GM04504 (cell line): Measurements from ENCODE around the gene C9.
"Not testable (repeated sequence)": the region's sequence is repeated elsewhere in the genome, so short reads cannot be mapped to it uniquely, and the experiment has no call there.

Experiments
- DNase-seq: peaks from one replicate; pipeline ENCODE4 v3.0.0-alpha.2; 2012; ENCODE audit warnings: low read depth

Gene C9

DNA sequence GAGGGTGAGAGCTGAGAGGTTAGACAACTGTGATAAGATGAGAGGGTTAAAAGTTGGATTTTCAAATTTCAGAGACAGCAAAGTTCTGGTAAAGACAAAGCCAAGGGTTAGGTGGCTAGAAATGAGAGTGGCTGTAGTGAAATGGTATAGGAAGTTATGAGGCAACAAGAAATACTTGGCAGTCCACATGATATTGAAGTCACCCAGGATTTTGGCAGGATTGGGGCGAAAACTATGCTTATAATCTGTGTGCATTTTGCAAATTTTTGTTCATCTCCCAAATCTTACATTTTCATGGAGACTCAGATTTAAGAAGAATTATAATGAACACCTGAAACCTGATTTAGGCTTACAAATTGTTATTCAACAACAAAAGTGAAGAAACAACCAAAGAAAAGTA is 35.6 kb downstream of the C9 start:
- DNase-seq: no peak

DNA sequence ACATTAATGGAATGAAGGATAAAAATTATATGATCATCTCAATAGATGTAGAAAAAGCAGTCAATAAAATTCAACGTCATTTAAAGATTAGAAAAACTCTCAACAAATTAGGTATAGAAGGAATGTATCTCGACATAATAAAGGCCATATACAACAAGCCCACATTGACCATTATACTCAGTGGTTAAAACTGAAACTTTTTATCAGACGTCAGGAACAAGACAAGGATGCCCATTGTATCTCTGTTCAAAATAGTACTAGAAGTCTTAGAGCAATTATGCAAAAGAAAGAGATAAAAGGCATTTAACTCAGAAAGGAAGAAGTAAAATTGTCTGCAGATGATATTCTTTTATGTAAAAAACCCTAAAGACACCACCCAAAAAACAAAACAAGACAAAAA is 40.8 kb downstream of the C9 start:
- DNase-seq: no peak

DNA sequence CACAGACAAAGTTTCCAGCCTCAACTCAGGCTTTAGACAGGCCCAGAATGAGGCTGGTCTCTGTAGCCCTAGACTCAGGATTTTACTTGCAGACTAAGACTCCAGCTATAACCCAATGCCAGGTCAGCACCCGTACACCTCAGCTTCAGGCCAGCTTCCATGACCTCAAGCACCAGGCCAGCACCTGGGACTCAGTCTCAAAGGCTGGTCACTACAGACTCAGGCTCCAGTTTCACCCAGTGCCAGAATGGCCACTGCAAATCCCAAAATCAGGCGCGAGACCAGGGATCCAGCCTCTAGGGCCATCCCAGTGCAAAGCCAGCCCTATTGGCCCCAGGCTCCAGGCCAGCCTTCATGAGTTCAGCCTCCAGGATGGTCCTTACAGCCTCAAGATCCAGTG is 44.9 kb downstream of the C9 start:
- DNase-seq: no peak

DNA sequence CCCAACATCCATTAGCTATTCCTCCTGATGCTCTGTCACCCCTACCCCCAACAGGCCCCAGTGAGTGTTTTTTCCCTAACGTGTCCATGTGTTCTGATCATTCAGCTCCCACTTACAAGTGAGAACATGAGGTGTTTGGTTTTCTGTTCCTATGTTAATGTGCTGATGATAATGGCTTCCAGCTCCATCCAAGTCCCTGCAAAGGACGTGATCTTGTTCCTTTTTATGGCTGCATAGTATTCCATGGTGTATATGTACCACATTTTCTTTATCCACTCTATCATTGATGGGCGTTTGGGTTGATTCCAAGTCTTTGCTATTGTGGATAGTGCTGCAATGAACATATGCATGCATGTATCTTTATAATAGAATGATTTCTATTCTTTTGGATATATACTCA is 47.8 kb downstream of the C9 start:
- DNase-seq: not testable (repeated sequence)

DNA sequence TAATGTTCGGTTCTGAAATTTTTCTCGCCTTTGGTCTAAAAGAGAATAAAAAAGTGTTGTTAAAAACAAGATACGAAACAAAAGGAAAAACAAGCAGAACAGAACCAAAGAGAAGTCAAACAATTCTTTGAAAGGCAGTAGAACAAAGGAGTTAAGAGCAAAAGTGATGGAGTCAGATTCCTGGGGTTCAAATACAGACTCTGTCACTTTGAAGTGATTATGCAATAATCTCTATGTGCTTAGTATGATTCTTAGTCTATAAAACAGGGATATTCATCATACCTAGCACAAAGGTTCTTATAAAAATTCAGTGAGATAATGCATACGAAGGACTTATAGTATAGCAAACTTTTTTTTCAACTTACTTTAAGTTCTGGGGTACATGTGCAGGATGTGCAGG is 48.3 kb downstream of the C9 start:
- no peak for DNase-seq

DNA sequence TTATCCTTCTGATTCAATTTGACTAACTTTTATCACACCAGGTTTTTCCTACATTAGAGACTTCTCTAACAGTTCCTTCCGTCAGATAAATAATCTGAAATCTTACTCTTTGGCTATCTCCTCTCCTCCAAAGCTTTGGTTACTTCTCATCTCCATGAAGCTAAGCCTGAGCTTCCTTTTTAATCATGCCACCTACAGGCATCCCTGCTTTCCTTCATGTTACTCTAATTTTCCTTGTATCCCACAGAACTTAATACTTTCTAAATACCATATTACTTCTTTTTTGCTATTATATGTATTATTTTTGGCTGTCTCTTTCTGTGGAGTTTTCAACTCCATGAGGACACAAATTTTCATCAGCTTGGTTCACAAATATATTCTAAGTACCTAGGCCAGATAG is 49.7 kb downstream of the C9 start:
- DNase-seq: no peak

DNA sequence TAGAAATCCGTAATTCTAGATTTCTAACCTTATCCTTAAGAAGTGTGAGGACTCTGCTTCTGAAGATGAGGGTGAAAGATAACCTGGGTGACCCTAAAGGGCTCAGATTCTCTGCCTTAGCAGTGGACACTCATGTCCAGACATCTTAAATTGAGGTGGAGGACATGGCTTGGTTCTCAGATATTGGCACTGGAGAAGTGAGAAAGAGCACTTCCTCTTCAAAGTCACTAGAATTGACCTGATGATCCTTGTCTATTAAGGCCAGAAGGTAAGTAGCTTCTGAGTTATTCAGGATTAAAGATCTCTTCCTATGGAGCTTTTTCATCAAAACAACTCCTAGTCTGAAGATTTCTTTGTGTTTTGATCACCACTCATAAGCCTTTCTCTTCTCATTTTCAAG is 54.8 kb downstream of the C9 start:
- no peak for DNase-seq

DNA sequence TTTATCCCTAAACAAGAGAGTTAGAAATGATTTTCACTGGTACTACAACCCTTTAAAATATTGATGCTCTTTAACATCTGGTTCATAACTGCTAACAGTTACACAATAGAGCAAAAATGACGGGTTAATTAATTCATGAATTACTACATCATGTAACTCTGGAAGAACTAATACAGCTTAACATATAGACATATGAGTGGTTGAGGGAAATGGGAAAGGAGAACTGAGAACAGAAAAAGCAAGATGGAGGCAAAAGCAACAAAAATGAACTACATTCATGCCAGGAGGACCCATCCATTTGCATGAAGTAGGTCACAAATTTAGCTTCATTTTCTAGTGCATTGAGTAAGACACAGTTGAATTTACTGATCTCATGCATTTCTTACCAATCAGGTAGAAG is 61.8 kb downstream of the C9 start:
- no peak for DNase-seq

DNA sequence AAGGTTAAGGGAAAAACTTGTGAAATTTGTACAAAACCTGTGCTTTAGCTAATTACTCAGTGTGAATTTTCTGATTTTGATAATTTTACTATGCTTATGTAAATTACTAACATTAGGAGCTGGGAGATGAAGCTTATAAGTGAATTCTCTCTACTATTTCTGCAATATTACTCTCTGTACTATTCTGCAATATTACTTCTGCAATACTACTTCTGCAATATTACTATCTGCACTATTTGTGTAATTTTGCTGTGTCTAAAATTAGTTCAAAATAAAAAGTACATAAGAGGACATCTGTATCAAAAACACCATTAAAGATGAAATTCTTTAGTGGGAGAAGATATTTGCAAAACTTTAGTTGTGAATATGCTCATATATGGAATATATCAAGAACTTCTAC is 62.9 kb downstream of the C9 start:
- DNase-seq: no peak

DNA sequence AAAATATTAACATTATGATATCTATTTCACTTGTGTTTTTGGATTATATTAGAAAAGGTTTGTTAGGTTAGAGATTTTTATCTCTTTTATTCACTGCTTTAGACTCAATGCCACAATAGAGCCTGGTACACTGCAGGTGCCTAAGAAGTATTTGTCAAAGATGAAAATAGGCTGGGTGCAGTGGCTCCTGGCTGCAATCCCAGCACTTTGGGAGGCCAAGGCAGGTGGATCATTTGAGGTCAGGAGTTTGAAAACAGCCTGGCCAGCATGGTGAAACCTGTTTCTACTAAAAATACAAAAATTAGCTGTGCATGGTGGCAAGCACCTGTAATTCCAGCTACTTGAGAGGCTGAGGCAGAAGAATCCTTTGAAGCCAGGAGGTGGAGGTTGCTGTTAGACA is 64.3 kb downstream of the C9 start:
- no peak for DNase-seq

DNA sequence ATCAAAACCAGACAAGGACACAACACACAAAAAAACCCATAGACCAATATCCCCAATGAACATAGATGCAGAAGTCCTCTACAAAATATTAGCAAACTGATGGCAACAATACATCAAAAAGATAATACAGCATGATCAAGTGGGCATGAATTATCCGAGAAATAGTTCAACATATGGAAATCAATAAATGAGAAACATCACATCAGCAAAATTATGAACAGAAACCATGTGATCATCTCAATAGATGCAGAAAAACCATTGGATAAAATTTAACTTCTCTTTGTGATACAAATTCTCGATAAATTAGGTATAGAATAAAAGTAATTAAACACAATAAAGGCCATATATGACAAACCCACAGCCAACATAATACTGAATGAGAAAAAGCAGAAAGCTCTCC is 69.6 kb downstream of the C9 start:
- DNase-seq: no peak

DNA sequence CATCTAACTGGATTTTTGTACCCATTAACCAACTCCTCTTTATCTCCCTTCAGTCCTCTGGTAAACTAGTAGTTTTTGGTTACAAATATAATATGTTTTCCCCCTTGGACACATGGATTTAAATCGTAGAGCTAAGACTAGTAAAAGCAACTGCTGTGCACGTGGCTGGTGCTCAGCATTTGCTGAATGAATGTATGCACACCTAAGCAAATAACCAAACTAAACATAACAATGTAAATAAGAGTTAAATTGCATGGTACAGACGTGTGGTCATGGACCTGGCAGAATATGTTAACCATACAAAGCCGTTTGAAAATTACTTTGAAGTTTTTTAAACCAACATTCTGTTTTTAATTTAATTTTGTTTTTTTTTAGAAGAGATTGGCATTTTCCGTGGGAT is 79.7 kb downstream of the C9 start:
- no peak for DNase-seq

DNA sequence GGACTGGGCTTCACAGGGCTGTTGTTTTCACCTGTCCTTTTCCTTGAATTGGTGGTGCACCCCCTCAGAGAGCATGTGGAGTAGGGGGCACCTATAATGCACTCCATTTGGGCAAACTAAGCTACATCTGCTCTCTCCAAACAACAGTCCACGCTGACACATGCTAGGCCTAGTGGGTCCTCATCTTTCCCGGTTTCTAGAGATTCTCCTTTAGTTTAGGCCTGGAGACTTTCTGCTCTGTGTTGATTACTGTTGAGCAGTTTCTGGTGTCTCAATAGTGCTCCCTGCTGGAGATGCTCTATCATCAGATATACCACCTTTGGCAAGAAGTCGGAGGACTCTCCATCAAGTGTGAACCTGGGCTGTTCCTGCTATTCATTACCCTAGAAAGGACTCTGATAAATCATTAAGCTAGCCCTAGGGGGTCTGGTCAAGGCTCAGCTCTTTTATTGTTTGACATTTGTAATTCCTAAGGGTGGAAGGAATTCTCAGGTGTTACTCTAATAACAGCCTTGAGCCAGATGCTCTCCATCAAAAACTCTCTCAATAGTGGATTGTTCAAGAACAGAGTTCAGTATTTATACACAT is 81.0 kb downstream of the C9 start:
- DNase-seq: peak; percentile 46

DNA sequence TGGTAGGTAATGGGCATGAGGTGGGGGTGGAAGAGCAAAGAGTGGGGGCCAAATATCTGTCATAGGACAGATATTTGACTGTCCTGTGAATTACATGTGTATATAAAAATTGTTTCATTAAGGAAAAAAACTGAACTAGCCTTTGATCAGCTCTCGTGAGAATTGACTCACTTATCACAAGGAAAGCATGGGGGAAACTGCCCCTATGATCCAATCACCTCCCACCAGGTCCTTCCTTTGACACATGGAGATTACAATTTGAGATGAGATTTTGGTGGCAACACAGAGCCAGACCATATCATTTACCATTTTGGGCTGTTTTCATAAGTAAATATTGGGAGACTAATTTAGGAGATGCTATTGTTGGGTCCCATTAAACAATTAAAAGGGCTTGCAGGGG is 81.7 kb downstream of the C9 start:
- no peak for DNase-seq

DNA sequence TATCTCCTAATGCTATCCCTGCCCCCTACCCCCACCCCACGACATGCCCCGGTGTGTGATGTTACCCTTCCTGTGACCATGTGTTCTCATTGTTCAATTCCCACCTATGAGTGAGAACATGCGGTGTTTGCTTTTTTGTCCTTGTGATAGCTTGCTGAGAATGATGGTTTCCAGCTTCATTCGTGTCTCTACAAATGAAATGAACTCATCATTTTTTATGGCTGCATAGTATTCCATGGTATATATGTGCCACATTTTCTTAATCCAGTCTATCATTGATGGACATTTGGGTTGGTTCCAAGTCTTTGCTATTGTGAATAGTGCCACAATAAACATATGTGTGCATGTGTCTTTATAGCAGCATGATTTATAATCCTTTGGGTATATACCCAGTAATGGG is 88.4 kb downstream of the C9 start:
- DNase-seq: not testable (repeated sequence)

DNA sequence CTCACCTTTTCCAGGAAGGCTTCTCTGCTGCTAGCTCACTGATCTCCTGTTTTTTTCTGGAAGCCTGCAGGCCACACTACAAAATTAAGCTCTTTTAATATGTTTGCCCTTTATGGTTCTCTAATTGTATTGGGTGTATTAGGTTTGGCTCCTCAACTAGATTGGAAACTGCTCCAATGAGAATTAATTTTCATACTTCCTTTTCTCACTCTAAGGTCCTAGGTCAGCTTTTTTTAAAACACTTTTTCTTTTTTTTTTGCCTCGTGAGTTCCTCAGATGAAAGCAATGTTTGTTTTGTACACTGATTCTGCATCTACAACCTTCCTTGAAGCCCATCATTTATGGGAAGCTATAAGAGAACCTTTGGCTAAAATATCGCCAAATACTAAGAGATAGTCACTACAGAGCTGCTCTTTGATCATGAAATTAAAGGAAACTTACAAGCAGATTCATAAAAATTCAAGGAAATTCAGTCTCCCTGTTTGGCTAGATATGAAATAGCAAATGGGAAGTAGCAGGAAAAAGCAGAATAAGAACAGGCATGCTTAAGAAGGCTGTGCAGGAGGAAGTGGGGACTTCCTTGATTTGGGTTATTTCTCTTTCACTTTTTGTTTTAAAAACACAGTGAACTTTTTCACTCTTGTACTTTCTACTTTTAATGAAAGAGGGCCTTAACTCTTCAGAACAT is 89.8 kb downstream of the C9 start:
- DNase-seq: no peak

DNA sequence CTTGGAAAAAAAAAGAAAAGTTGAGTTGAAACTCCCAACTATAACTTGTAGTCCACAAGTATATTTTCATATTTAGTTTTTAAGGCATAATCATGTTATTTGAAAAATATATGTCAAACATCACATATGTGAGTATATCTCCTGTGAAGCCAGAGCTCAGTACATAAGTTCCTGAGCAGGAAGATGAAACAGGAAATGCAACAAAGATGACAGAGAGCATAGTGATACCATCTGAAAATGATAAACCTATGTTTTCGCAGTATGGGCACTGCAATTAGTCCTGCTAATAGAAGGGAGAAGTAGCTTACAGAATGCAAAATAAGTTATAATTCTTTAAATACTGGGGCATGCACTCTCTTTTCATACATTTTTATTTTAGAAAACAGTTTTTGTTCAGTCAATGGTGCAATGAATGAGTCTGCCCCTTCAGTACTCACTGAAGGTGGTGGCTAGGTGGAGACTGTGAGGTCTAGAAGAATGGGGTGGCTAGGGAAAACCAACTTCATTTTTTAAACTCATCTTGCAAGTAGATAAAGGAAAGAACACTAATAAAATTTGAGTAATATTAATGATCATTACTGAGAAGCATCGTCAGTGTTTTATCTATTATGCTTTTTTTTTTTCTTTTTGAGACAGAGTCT is 90.9 kb downstream of the C9 start:
- no peak for DNase-seq

DNA sequence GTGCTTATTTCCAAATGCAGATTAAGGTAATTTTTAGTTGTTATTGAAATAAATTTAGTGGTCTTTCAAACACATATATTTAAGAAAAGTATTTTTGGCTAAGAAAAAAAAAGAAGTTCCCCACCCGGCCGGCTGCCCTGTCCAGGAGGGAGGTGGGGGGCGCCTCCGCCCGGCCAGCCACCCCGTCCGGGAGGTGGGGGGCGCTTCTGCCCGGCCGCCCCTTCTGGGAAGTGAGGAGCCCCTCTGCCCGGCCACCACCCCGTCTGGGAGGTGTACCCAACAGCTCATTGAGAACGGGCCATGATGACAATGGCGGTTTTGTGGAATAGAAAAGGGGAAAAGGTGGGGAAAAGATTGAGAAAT is 91.4 kb downstream of the C9 start:
- DNase-seq: not testable (repeated sequence)

DNA sequence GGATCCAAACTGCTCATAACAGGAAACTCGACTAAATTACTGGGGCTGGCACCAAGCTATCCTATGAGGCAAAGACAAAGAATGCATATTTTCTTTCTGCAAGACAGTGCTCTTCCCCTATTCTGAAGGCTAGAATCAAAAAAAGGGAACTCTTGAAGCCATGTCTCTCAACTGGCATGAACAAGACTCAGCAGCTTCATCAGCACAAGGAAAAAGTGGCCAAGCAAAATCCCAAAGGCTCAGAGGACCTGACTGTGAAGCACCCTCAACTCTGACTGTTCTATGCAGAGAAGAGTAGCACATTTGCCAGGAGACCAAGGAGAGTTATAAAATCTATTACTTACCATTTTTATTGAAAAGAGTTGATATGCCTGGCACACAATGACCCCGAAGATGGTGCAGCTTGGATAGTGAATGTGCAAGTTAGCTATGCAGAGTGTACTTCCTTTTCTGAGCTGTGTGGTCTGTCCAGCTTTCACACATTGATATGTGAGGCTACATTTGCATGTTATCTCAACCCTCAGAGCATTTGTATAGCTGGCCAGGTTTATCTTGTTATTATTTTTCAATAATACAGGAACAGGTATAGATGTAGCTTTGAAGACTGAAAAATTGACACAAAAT is 94.0 kb downstream of the C9 start:
- DNase-seq: no peak

DNA sequence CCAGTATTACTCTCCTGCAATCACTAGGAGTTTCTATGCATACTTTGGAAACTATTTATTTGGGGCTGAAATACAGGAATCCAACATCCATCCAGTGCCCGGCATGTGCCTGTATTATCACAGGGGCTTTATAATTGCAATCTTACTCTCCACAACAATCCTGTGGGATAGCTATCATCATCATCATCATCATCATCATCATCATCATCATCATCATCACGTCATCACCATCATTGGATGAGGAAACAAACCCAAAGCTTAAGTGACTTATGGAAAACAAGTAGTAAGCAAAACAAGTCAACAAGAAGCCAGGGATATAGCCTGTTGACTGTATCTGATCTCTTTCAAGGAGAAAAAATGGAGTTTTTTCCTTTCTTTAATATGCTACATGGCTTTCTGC is 97.1 kb downstream of the C9 start:
- DNase-seq: no peak

DNA sequence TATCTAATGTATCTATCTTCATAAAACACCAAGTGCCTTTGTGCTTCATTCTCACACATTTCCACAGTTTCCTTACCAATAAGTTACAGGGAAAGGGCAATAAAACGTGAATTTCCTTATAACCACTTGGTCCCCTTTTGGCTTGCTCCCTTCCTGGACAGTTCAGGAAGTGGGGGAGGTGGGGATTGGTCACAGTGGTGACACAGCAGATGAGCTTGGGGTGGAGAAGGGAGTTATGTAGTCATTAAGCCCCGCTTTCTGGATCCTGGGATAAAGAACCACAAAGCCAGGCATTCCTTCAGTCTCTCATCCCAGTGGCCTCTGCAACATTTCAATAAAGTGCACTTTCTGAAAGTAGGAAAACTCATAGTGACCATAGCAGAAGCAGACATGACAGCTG is 97.9 kb downstream of the C9 start:
- peak; percentile 9 for DNase-seq

DNA sequence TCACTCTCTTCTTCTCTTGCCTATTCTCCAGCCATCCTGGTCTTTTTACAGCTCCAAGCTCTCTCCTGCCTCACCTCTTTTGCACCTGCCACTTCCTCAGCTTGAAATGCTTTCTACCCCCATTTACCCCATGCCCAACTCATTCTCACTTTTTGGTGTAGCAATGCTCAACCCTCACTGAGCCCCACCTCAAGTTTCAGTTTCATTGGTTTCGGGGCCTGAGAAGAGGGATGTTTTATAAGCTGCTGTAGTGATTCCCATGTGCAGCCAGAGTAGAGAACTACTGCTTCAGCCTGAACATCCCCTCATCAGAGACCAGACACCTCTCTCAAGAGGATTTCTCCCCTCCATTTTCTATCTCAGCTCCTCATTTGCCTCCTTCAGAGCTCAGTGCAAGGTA is 99.8 kb downstream of the C9 start:
- DNase-seq: no peak

DNA sequence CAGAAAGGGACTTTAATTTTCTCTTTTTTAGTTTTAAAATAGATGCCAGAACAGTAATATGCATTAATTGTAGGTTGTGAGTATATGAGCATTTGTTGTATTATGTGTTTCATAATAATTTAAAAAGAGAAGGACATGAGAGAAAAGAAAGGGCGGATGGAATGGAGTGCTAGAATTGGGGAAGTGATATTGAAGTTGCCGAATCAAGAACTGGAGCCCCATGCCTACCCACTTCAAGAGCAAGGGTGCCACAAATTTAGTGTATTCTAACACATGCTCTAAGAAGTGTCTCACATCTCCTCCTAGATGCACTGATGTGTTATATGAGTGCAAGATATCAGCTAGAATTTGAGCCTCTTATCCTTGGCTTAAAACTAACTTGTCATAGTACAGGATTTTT is 101.3 kb downstream of the C9 start:
- DNase-seq: no peak

DNA sequence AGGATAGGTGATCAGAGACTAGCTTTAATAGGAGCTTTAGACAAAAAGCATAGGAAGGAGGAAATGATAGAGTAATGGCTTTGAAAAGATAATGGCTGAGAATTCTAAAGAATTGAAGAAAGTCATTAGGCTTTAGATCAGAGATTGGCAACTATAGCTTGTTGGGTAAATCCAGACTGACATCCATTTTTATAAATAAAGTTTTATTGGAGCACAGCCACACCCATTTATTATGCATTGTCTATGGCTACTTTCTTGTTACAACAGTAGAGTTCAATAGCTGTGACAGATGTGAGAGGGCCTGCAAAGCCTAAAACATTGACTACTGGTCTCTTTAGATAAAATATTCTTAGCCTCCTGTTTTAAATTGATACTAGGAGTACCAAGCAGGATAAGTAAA is 104.2 kb downstream of the C9 start:
- DNase-seq: no peak
